KMS-11 (cell line): Measurements from ENCODE around the gene ZSWIM6.

Experiments used
- H2AFZ ChIP-seq: fragments of 200-600 bp; sonication (generic); 2 replicates; pipeline ENCODE4 v1.6.1; 2016; ENCODE audit warnings: antibody characterized with exemption, mixed run types, low read depth
- H3K27ac ChIP-seq: fragments of 200-600 bp; sonication (generic); 2 replicates; pipeline ENCODE4 v1.6.1; 2016; ENCODE audit warnings: mild to moderate bottlenecking, mixed run types
- H3K27me3 ChIP-seq: fragments of 200-600 bp; sonication (generic); 2 replicates; pipeline ENCODE4 v1.6.1; 2017; ENCODE audit warnings: mild to moderate bottlenecking, low read depth, mixed run types, moderate library complexity; ENCODE audit not compliant: insufficient read depth
- H3K36me3 ChIP-seq: fragments of 200-600 bp; sonication (generic); 2 replicates; pipeline ENCODE4 v1.6.1; 2017; ENCODE audit warnings: mild to moderate bottlenecking, mixed run types; ENCODE audit not compliant: insufficient read depth
- H3K4me1 ChIP-seq: fragments of 200-600 bp; sonication (generic); 2 replicates; pipeline ENCODE4 v1.6.1; 2016; ENCODE audit warnings: mild to moderate bottlenecking, low read depth, mixed run types; ENCODE audit not compliant: poor library complexity, severe bottlenecking
- H3K4me2 ChIP-seq: fragments of 200-600 bp; sonication (generic); 2 replicates; pipeline ENCODE4 v1.7.0; 2016; ENCODE audit warnings: mild to moderate bottlenecking, mixed run types
- H3K4me3 ChIP-seq: fragments of 200-600 bp; sonication (generic); IDR thresholded peaks from 2 replicates; pipeline ENCODE4 v1.6.1; 2017; ENCODE audit warnings: low read depth, low read length, mixed read lengths; ENCODE audit not compliant: insufficient read depth
- H3K79me2 ChIP-seq: fragments of 200-600 bp; sonication (generic); 2 replicates; pipeline ENCODE4 v1.6.1; 2016; ENCODE audit warnings: low read depth, mixed run types; ENCODE audit not compliant: insufficient read depth
- H3K9ac ChIP-seq: fragments of 200-600 bp; sonication (generic); 2 replicates; pipeline ENCODE4 v1.6.1; 2016; ENCODE audit warnings: mild to moderate bottlenecking, mixed run types
- H4K20me1 ChIP-seq: fragments of 200-600 bp; sonication (generic); 2 replicates; pipeline ENCODE4 v1.6.1; 2016; ENCODE audit warnings: mild to moderate bottlenecking, mixed run types; ENCODE audit not compliant: insufficient read depth
- TF ChIP-seq, protein P1 (sequence below): fragments of 200-600 bp; sonication (generic); conservative IDR thresholded peaks from 2 replicates; pipeline ENCODE4 v1.6.1; 2017; ENCODE audit warnings: low read depth, mild to moderate bottlenecking, antibody characterized with exemption, low read length, moderate library complexity, mixed read lengths

Gene ZSWIM6

DNA sequence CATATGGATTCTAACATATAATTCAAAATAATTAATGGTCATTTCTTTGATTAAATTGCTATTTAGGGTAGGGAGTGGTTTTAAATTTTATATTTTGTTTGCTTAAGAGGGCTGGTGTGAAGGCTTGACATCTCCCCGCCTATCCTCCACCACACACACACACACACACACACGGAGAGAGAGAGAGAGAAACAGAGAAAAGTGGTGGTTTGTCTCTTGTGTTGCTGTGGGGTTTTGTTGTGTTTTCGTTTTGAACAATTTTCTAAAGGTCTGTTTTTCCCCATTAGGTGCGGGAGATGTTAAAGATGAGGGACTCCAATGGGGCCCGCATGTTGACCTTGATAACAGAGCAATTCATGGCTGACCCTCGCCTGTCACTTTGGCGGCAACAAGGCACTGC is 161.9 kb downstream of the ZSWIM6 start:
- Histone ChIP-seq H3K27ac (no peak overlapping the region), H3K79me2 (no peaks in the 10 kb centered on the region), H3K4me2 (no peak overlapping the region), H2AFZ (no peak overlapping the region), H3K9ac (no peak overlapping the region), H3K27me3 (no peaks in the 10 kb centered on the region), H3K4me1 (no peaks in the 10 kb centered on the region), H4K20me1 (no peaks in the 10 kb centered on the region), H3K36me3 (no peaks in the 10 kb centered on the region), H3K4me3 (no peak overlapping the region)
- TF ChIP-seq, protein P1, sequence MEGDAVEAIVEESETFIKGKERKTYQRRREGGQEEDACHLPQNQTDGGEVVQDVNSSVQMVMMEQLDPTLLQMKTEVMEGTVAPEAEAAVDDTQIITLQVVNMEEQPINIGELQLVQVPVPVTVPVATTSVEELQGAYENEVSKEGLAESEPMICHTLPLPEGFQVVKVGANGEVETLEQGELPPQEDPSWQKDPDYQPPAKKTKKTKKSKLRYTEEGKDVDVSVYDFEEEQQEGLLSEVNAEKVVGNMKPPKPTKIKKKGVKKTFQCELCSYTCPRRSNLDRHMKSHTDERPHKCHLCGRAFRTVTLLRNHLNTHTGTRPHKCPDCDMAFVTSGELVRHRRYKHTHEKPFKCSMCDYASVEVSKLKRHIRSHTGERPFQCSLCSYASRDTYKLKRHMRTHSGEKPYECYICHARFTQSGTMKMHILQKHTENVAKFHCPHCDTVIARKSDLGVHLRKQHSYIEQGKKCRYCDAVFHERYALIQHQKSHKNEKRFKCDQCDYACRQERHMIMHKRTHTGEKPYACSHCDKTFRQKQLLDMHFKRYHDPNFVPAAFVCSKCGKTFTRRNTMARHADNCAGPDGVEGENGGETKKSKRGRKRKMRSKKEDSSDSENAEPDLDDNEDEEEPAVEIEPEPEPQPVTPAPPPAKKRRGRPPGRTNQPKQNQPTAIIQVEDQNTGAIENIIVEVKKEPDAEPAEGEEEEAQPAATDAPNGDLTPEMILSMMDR, result no peak

DNA sequence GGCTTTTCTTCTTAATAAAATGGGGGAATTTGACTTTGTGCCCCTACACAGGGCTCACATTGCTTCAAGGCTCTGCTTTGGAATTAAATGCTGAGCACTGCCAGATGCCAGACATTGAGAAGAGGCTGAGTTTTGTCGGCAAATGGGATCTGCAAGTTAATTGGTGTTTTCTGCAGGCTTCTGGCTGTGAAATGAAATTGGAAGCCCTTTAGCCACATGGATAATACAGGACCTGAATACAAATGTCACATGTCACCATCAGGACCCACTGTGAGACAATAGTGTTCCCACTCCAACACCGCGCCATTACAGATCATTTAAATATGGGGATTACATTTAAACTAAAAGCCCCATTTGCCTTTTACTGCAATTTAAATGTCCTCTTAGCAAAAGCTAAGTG is 164.4 kb downstream of the ZSWIM6 start:
- no peak overlapping the region for H3K4me3 ChIP-seq
- no peaks in the 10 kb centered on the region for H3K36me3 ChIP-seq
- H3K9ac ChIP-seq, result no peak overlapping the region
- TF ChIP-seq, protein P1, result no peak
- H3K4me1 ChIP-seq, result no peaks in the 10 kb centered on the region
- H3K27me3 ChIP-seq, result no peaks in the 10 kb centered on the region
- no peak overlapping the region for H3K4me2 ChIP-seq
- H3K79me2 ChIP-seq, result no peaks in the 10 kb centered on the region
- H2AFZ ChIP-seq, result no peak overlapping the region
- no peaks in the 10 kb centered on the region for H4K20me1 ChIP-seq
- H3K27ac ChIP-seq, result no peak overlapping the region

DNA sequence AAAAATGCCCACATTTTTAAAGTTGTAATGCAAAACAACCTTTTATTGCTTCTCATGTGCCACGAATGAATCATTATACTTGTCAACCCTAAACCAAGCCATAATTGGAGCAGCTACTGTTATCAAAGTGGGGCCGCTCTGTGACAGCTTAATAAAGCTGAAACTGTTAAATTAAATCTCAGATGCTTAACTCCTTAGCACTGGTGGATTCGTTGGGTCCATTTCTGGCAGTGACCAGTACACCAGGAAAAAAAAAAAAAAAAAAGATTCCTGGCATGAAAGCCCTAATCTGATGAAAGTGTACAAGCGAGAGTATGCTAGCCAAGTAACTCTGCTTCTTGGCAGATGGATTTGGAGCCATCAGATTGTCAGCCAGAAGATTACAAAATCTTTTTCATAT is 164.8 kb downstream of the ZSWIM6 start:
- Histone ChIP-seq H4K20me1 (no peaks in the 10 kb centered on the region), H3K27me3 (no peaks in the 10 kb centered on the region), H3K4me1 (no peaks in the 10 kb centered on the region), H3K4me2 (no peak overlapping the region), H2AFZ (no peak overlapping the region), H3K27ac (no peak overlapping the region), H3K4me3 (no peak overlapping the region), H3K36me3 (no peaks in the 10 kb centered on the region), H3K9ac (no peak overlapping the region), H3K79me2 (no peaks in the 10 kb centered on the region)
- TF ChIP-seq, protein P1, result no peak

DNA sequence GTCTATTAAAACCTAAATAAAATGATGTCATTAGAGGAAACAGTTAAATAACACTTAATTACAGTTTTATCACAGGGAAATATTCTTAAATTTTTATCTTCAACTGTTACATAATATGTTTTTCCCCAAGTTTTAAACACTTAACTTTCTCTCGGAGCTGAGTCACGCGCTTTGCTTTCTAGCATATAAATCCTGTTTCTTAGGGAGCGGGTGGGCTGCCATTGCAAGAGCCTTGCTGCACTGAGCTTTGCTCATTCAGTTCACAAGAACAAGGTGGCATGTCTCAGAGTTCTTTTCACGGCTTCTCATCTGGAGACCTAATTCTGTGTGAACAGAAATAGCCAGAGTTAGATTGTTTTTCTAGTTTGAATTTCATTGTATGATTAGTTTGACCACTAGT is 166.1 kb downstream of the ZSWIM6 start:
- H3K27me3 ChIP-seq, result no peaks in the 10 kb centered on the region
- H3K4me3 ChIP-seq, result no peak overlapping the region
- H3K4me2 ChIP-seq, result no peak overlapping the region
- TF ChIP-seq, protein P1, result no peak
- no peak overlapping the region for H3K9ac ChIP-seq
- H4K20me1 ChIP-seq, result no peaks in the 10 kb centered on the region
- no peaks in the 10 kb centered on the region for H3K79me2 ChIP-seq
- H3K27ac ChIP-seq, result no peak overlapping the region
- no peaks in the 10 kb centered on the region for H3K4me1 ChIP-seq
- no peaks in the 10 kb centered on the region for H3K36me3 ChIP-seq
- H2AFZ ChIP-seq, result no peak overlapping the region

DNA sequence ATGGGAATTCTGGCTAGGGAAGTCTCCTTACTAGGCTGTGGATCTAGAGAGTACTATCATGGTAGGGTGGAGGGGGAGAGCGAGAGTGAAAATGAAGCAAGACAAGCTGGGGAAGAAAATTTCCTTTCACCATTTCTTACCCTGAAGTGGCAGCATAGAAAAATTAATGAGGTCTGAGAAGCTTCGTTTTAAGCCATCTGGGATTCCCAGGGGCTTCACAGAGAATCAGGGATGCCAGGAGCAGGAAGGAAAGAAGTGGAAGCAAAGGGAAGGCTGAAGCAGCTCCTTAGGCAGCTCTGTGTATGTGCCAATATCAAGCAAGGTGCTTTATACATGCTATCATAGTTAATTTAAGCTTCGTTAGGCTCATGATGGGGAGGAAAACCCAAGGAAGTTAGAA is 169.9 kb downstream of the ZSWIM6 start:
- Histone ChIP-seq H3K4me2 (no peak overlapping the region), H4K20me1 (no peaks in the 10 kb centered on the region), H3K36me3 (no peaks in the 10 kb centered on the region), H3K27me3 (no peaks in the 10 kb centered on the region), H3K9ac (no peak overlapping the region), H3K4me1 (no peaks in the 10 kb centered on the region), H2AFZ (no peak overlapping the region), H3K27ac (no peak overlapping the region), H3K79me2 (no peaks in the 10 kb centered on the region), H3K4me3 (no peak overlapping the region)
- TF ChIP-seq, protein P1, result no peak
